RWPE2 (cell line): ENCODE data around the gene RXRA.

Source experiments
- ATAC-seq: fragments of 200-7000 bp; cut with Tn5 transposase; 3 replicates; pipeline ENCODE4 v1.9.1; 2021; ENCODE audit warnings: low read depth
- DNase-seq: peaks from one replicate; pipeline ENCODE4 v3.0.0-alpha.2; 2020; ENCODE audit warnings: low spot score
- H3K27ac ChIP-seq: fragments of 450-650 bp; 2 replicates; pipeline ENCODE4 v1.5.1; 2017; ENCODE audit warnings: mild to moderate bottlenecking; ENCODE audit not compliant: poor library complexity, severe bottlenecking
- H3K27me3 ChIP-seq: fragments of 250-450 bp; sonication (Bioruptor Pico); 2 replicates; pipeline ENCODE4 v1.5.1; 2021; ENCODE audit warnings: mild to moderate bottlenecking, moderate library complexity; ENCODE audit not compliant: insufficient read depth, poor library complexity, severe bottlenecking
- H3K36me3 ChIP-seq: fragments of 250-450 bp; sonication (Bioruptor Pico); 2 replicates; pipeline ENCODE4 v1.5.1; 2020; ENCODE audit warnings: low read depth, mild to moderate bottlenecking, moderate library complexity
- H3K4me1 ChIP-seq: fragments of 250-450 bp; sonication (Bioruptor Pico); 2 replicates; pipeline ENCODE4 v1.5.1; 2021; ENCODE audit warnings: mild to moderate bottlenecking, moderate library complexity; ENCODE audit not compliant: insufficient read depth, poor library complexity, severe bottlenecking
- H3K4me3 ChIP-seq: fragments of 250-450 bp; sonication (Bioruptor Pico); 2 replicates; pipeline ENCODE4 v1.5.1; 2021; ENCODE audit warnings: mild to moderate bottlenecking, moderate library complexity; ENCODE audit not compliant: severe bottlenecking
- H3K9me3 ChIP-seq: fragments of 250-450 bp; sonication (Bioruptor Pico); 2 replicates; pipeline ENCODE4 v1.5.1; 2021; ENCODE audit warnings: mild to moderate bottlenecking, moderate library complexity; ENCODE audit not compliant: severe bottlenecking
- CTCF ChIP-seq: fragments of 450-650 bp; IDR thresholded peaks from one replicate; pipeline ENCODE4 v1.5.1; 2017; ENCODE audit warnings: mild to moderate bottlenecking, moderate library complexity; ENCODE audit not compliant: poor library complexity, severe bottlenecking

RXRA gene

GRCh38 chr9:134390537-134390936, 64.3 kb downstream of the RXRA start:
- H3K27me3 ChIP-seq = no peaks in the 10 kb centered on the region
- no peaks in the 10 kb centered on the region; the same call in 1 of the 2 replicates for H3K36me3 ChIP-seq
- DNase-seq (no peak), ATAC-seq (no peak)
- H3K27ac ChIP-seq = no peak overlapping the region
- peaks cover 8% of the 10 kb centered on the region for H3K4me1 ChIP-seq
- no peaks in the 10 kb centered on the region for H3K9me3 ChIP-seq
- no peak overlapping the region for H3K4me3 ChIP-seq
- no peak for TF ChIP-seq CTCF

DNA sequence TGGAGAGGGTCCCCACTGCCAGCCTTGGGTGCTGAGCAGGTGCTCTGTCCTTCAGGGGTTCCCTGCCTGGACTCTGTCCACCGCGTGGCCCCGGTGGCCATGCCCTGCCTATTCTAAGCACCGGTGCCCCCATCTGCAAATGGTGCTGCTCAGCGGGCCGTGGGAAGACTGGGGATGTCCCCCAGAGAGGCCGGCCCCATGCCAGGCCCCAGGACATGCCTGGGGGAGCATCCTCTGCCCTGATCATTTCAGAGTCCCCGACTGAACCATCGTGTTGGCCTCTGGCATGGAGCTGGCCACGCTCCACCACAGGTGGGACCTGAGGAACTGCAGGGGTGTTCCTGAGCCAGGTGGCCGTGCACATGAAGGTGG, 64.7 kb downstream of the RXRA start:
- ATAC-seq = no peak
- no peak for DNase-seq
- Histone ChIP-seq H3K4me1 (peaks cover 8% of the 10 kb centered on the region), H3K4me3 (no peak overlapping the region), H3K27me3 (no peaks in the 10 kb centered on the region), H3K36me3 (no peaks in the 10 kb centered on the region; the same call in 1 of the 2 replicates), H3K9me3 (no peaks in the 10 kb centered on the region), H3K27ac (no peak overlapping the region)
- no peak for TF ChIP-seq CTCF

- Histone ChIP-seq H3K4me1 (peaks cover 8% of the 10 kb centered on the region), H3K4me3 (no peak overlapping the region), H3K27ac (no peak overlapping the region), H3K27me3 (no peaks in the 10 kb centered on the region), H3K36me3 (no peaks in the 10 kb centered on the region; the same call in 1 of the 2 replicates), H3K9me3 (no peaks in the 10 kb centered on the region)
- no peak for ATAC-seq
- no peak for TF ChIP-seq CTCF
- DNase-seq = no peak
Measured at GRCh38 chr9:134391319-134392231, 65.3 kb downstream of the RXRA start.

GRCh38 chr9:134392900-134393299, 66.6 kb downstream of the RXRA start:
- Histone ChIP-seq H3K36me3 (no peaks in the 10 kb centered on the region; the same call in 1 of the 2 replicates), H3K9me3 (no peaks in the 10 kb centered on the region), H3K27ac (no peak overlapping the region), H3K4me3 (no peak overlapping the region), H3K27me3 (no peaks in the 10 kb centered on the region), H3K4me1 (no peaks in the 10 kb centered on the region)
- ATAC-seq (no peak), DNase-seq (no peak)
- TF ChIP-seq CTCF = no peak
